ENCODE data around the gene MINK1. TPM values are rescaled to one million over a fixed set of nuclear protein-coding genes. Genes with fewer than 3 reads are reported as not detected.
"Not testable (repeated sequence)": the region's sequence is repeated elsewhere in the genome, so short reads cannot be mapped to it uniquely, and the experiment has no call there.

The MINK1 gene
- total RNA-seq, 1 donor = 21.0 TPM

DNA sequence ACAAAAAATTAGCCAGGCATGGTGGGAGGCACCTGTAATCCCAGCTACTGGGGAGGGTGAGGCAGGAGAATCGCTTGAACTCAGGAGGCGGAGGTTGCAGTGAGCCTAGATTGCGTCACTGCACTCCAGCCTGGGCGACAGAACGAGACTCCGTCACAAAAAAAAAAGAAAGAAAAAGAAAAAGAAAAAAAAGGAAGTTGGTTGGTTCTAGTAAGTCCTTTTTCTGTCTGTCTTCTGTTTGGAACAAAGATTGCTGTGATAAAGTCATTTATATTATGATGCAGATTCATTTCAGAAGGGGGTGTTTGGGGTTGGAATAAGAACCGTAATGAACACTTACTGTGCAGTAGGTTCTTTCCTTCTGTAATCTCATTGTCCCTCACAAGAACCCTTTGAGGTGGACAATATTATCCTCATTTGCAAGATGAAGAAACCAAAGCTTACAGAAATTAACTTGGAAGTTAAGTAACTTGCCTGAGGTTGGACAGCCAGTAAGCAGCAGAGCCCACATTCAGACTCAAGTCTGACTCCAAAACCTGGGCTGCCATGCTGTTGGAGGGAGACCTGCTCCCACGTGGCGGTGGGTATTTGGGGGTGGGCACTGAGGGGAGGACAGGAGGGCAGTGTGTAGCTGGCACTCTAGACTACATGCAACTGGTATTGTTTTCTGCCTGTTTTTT, 10.3 kb downstream of the MINK1 start:
- no peak for DNase-seq (ENCODE audit: low read depth in 2 of 3, low spot score in 2 of 3)

DNA sequence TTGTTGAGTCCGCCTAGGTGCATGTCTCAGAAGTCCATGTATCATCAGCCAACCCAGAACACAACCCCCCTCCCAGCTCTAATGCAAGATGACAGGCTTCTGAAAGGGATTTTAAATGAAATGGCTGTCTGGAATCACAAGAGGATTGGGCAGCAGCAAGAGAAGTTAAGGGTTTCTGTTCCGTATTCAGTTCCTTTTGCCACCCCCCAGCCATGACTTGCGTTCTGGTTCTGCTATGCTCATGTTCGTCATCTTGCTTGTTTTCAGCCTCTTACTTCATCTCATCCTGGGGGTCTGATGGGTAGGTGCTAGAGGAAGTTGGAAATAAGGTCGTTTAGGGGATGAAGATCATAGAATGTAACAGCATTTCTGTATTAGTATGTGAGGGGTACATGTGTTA, 12.0 kb downstream of the MINK1 start:
- no peak for DNase-seq (ENCODE audit: low read depth in 2 of 3, low spot score in 2 of 3)

DNA sequence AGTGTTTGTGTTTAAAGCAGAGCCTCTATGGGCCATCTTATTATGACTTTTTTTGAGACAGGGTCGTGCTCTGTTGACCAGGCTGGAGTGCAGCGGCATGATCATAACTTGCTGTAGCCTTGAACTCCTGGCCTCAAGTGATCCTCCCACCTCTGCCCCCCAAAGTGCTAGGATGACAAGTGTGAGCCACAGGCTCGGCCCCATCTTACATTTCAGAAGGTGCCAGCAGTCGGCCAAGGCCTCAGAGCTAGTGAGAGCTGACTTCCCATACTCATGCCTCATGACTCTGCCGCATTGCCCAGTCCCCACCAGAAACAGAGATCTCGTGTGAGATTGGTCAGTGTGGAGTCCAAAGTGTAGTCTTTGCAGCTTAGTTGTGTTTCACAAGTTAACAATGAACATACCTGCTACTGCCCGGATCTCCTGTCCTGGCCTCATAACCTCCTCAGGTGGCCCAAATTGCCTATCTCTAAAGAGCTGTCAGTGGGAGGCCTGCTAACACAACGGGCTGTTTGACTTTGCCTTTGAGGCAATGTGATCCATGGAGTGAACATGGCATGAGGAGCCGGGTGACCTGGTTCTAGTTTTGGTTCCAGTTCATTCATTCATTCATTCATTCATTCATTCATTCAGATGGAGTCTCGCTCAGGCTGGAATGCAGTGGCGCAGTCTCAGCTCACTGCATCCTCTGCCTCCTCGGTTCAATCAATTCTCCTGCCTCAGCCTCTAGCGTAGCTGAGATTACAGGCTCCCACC, 13.7 kb downstream of the MINK1 start:
- no peak for DNase-seq (ENCODE audit: low read depth in 2 of 3, low spot score in 2 of 3)

DNA sequence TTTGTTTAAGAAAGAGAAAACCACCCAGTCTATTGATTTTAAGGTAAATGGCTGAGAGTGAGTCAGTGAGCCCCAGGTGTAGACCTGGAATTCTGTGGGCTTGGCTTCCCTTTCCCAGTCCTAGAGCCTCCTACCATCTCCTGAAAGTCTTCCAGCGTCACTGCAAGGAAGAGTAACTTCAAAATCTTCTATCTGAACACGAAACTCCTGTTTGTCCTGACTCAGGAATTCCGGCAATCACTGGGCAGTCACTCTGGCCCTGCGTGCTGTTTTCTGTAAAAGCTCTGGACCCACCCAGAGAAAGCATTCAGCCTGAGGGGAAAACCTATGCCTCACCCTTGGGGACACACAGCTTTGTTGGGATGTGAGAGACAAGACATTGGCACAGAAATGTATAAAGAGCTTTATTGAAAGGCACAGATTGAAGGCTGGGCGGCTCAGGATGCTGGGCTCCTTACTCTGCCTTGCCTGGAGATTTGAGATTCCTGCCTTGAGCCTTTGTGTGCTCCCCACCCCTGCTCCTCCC, 15.9 kb downstream of the MINK1 start:
- DNase-seq (ENCODE audit: low read depth in 2 of 3, low spot score in 2 of 3) = no peak

DNA sequence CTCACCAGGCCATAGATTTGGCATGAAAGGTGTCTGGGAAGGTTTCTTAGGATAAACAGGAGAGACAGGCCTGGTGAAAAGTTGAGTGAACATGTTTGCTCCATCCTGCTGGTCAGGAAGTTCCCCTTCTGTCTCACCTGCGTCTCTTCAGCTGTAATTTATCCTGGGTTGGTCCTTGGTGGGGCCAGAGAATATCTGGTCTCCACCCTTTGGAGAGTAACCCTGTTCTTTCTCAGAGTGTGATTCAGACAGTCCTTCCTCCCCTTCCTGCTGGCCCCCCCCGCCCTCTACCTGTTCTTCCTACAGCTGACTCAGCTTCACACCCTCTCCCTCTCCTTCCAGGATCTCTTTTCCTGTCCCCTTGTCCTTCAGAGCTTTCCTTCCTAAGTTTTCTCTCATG, 17.1 kb downstream of the MINK1 start:
- DNase-seq (ENCODE audit: low read depth in 2 of 3, low spot score in 2 of 3) = no peak

DNA sequence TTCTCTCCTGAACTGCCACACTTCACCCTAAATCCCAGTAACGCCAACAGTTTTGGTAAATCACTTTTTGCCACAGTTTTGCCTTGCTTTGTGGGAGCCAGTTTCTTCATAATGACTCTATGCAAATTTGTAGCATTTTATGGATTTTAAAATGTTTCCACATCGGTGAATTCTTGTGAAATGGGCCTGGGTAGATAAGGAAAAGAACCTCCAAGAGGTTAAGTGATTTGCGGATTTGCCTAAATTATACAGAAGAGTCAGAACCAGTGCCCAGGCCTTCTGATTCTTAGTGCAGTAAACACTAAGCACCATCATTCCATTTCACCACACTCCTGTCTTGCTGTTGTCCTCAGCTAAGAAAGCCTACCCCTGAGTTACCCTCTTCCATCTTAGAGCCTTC, 17.9 kb downstream of the MINK1 start:
- DNase-seq (ENCODE audit: low read depth in 2 of 3, low spot score in 2 of 3) = no peak

DNA sequence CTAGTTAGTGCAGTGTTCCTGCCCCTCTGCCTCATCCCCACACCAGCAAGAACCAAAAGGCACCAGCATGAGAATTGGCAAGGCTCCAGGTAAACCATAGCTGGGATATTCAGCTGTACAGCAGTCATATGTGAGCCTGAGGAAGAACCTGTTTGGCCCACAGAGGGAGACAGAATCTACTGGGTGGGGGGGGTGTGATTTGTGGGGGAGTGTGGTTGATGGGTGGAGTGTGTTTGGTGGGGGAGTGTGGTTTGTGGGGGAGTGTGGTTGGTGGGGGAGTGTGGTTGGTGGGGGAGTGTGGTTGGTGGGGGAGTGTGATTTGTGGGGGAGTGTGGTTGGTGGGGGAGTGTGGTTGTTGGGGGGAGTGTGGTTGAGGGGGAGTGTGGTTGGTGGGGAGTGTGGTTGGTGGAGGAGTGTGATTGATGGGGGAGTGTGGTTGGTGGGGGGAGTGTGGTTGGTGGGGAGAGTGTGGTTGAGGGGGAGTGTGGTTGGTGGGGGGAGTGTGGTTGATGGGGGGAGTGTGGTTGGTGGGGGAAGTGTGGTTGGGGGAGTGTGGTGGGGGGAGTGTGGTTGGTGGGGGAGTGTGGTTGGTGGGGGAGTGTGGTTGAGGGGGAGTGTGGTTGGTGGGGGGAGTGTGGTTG, 19.5 kb downstream of the MINK1 start:
- DNase-seq (ENCODE audit: low read depth in 2 of 3, low spot score in 2 of 3) = peak in 2 of 3 donors; percentile 54 to 66

DNA sequence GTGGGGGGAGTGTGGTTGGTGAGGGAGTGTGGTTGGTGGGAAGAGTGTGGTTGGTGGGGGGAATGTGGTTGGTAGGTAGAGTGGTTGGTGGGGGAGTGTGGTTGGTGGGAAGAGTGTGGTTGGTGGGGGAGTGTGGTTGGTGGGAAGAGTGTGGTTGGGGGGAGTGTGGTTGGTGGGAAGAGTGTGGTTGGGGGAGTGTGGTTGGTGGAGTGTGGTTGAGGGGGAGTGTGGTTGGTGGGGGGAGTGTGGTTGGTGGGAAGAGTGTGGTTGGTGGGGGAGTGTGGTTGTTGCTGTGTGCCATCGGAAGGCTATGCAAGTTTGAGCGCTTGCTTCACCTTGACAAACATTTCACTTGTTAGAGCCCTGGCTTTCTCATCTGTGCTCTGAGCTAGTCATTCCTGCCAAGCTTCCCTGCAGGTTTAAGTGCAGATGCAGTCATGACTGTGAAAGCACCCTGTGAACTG, 20.1 kb downstream of the MINK1 start:
- DNase-seq (ENCODE audit: low read depth in 2 of 3, low spot score in 2 of 3) = peak in 1 of 3 donors; percentile 24

DNA sequence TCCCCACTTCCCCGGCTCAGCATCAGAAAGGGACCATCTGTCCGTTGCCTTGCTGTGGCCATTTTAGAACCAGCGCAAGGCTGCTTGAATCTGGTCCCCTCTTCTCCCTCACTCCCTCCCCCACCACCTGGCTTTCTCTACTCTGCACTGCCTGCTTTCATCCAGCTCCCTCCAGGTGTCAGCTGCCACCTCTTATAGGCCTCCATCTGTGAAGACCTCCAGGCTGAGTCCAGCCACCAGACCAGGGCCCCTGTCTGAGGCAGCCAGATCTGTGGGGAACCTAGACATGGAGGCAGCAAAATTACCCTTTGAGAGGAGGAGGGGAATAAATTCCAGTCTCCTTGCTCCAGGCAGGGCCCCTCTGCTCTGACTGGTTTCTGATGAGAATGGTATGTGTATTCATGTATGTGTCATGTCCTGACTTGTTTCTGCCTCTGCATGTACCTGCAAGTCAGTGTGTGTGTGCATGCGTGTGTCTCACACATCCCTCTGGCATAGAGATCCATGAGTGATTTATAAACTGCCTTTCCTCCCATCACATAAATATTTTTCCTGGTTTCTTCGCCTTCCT, 21.1 kb downstream of the MINK1 start:
- no peak for DNase-seq (ENCODE audit: low read depth in 2 of 3, low spot score in 2 of 3)

DNA sequence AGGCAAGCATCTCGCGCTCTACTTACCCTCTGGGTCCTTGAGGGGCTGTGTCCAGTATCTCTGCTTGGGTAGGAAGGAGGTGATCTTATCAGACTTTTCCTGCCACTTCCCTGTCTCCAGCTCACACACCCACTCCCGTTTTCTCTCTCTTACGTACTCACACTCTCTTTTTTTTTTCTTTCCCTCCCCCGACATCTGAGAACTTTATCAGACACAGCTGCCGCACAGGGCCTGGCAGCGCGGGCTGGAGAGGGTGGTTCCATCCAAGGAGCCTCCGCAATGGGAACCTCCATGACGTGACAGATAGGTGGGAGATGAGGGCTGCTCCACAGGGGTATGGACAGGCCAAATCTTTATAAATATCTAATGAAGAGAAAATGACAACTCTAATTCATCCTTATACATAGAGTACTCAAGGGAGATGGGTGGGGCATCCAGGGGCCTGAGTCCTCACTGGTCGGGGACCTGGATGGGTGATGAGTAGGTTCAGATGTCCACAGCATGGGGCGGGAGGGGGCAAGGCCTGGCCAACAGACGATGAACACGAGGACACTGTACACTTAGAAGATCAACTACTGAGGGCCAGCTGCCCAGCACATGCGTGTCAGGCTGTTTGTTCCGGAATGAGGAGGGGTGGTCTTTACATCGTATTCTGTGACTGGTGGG, 23.3 kb downstream of the MINK1 start:
- no peak for DNase-seq (ENCODE audit: low read depth in 2 of 3, low spot score in 2 of 3)

DNA sequence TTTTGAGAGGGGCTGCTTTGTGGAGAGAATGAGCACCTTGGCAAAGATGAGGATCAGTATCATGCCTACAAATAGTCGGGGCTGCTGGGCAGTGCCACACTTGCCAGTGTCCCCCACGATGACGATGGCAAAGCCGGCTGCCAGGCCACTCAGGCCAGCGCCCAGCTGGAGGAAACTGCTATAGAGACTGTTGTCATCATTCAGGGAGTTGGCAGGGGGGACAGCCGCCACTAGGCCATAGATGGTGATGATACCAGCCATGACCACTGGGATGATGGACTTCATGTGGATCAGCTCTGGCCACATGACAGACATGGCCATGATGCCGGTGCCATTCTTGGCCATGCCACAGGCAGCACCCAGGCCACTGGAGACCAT, 23.8 kb downstream of the MINK1 start:
- no peak for DNase-seq (ENCODE audit: low read depth in 2 of 3, low spot score in 2 of 3)

DNA sequence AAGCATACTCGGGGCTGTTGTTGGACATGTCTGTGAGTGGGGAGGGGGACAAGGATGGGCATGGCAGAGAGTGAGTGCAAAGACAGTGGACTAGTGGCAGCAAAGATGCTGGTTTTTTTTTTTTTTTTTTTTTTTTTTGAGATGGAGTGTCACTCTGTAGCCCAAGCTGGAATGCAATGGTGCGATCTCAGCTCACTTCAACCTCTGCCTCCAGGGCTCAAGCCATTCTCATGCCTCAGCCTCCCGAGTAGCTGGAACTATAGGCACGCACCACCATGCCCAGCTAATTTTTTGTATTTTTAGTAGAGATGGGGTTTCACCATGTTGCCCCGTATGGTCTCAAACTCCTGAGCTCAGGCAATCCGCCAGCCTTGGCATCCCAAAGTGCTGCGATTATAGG, 24.2 kb downstream of the MINK1 start:
- not testable (repeated sequence) for DNase-seq (ENCODE audit: low read depth in 2 of 3, low spot score in 2 of 3)

DNA sequence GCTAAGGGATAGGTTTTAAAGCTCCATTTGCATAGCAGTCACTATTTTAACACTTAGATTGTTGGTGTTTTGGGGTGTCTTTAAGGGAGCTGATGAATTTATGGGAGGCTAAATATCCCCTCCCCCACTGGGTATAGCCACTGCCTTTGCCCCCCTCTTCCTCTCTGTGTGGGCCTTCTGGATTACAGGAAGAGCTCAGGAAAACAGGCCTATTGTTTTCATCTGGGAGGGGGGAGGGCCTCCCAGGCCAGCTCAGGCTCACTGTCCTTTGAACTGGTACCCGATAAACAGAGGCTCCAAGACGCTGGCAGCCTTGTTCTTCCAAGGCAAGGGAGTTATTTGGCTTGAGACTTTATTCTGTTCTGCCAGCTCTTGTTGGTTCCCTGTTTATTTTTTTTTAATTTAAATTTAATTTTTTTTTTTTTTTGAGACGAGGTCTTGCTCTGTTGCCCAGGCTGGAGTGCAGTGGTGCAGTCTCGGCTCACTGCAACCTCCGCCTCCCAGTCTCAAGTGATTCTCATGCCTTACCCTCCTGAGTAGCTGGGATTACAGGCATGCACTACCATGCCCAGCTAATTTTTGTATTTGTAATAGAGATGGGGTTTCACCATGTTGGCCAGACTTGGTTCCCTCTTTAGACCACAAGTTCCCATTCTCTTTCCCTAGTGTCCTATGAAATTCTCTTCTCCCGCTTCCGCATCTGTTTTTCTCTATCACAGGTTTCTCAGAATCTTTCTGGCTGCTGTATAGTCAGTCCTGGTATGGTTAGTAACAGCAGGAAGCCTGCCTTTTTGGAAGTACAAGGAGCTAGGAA, 25.1 kb downstream of the MINK1 start:
- DNase-seq (ENCODE audit: low read depth in 2 of 3, low spot score in 2 of 3) = no peak

DNA sequence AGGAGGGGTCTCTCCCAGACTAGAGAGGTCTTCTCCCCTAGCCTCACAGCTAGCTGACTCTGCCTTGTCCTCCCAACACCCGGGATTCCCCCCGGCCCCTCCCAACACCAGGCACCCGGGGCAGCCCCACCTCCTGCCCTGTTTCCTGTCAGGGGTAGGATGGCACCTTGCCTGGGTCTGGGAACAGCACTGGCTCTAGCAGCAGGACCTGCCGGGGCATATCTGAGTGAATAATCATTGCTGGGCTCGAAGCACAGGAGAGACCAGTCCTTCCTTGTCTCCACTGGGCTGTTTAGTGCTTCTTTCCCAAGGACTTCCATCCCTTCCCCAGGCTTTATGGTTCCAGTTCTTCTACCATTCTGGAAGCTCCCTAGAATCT, 25.7 kb downstream of the MINK1 start:
- DNase-seq (ENCODE audit: low read depth in 2 of 3, low spot score in 2 of 3) = no peak

DNA sequence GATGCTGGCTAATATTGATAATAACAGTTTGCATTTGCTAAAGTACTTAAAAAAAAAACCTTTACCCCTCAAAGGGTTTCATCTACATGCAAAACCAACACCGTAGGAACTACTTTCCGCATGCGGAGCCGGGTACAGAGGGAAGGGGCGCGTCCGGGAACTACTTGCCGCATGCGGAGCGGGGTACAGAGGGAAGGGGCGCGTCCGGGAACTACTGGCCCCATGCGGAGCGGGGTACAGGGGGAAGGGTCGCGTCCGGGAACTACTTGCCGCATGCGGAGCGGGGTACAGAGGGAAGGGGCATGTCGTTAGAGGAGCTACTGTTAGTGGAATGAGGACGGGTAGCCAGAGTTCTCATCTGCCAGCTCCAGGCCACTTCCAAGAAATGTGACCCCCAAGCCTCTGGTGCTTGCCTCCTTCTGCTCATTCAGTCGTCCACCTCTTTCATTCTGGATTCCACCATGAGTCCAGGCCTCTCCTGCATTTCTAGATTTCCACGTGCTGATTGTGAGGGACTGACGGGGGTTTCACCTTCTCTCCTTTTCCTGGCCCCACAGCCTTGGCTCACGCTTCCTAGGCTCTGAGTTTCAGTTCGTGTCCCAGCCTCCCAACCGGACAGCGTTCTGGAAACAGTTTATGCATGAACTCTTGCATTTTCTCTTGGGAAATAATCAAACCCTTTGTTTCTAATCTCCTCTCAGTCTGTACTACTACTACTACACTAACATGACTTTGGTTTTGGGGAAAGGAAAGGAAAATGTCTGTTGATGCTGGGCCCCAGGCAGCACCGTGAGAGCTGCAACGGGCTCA, 26.9 kb downstream of the MINK1 start:
- DNase-seq (ENCODE audit: low read depth in 2 of 3, low spot score in 2 of 3) = no peak

DNA sequence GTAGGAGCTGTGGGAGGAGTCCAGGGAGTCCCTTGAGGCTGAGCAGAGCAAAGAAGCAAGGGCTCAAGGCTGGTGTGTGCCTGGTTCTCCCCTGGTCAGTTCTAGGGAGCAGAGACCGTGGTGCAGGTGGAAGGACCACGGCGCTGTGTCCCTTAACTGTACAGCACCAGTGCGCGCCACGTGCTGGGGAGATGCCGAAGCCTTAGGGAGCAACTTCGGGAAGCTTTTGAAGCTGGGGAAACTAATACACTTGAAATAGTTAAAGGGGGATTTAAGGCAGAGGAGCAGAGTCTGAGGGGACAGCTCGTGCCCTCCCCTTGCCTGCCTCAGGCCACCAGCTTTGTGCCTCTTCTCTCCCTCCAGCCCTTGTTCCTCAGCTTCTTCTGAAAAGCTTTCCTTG, 27.5 kb downstream of the MINK1 start:
- DNase-seq (ENCODE audit: low read depth in 2 of 3, low spot score in 2 of 3) = no peak

DNA sequence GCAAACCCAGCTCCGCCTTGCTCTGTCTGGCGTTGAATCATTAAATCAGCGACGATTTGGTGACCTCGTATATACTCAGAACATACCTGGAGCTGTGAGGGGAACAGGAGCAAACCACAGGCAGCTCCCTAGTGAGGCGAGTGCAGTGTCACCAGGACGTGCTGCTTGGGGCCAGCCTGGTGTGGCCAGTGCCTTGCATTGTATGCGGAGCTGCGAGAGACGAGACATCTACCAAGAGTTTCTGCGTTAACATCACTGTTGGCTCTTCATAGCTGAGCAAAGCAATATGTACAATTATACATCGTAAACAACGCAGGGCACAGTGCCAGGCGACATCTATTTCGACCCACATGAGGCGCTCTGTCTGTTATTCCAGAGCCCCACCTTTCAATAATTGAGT, 27.9 kb downstream of the MINK1 start:
- DNase-seq (ENCODE audit: low read depth in 2 of 3, low spot score in 2 of 3) = no peak

DNA sequence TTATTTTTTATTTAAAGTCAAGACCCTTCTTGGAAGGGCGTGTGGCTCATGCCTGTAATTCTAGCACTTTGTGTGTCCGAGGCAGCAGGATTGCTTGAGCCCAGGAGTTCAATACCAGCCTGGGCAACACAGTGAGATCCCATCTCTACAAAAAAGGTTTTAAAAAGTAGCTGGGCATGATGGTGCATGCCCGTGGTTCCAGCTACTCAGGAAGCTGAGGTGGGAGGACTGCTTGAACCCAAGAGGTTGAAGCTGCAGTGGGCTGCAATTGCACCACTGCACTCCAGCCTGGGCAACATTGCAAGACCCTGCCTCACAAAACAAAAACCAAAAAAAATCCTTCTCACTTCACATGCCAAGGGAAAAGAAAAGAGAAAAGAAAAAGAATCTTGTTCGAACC, 29.6 kb downstream of the MINK1 start:
- no peak for DNase-seq (ENCODE audit: low read depth in 2 of 3, low spot score in 2 of 3)

DNA sequence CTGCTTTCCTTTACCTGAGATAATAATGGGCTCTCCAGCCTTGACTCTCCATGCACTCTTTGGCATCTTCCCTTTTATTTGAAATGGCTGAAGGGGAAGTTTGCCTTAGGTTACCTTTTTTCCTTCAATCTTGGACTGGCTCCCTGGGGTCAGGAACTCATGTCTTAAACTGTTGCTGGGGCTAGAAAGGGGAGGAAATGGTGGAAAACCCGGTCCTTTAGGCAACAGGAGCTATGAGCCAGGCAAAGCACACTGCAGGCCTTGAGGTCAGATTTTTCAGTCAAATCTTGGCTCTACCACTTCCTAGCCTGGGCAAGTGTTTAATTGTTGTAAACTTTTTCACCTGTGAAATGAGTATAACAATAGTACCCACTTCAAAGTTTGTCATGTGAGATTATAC, 30.2 kb downstream of the MINK1 start:
- no peak for DNase-seq (ENCODE audit: low read depth in 2 of 3, low spot score in 2 of 3)
